MCF 10A (cell line): ENCODE data around the gene ADAM15. TPM values are rescaled to one million over a fixed set of nuclear protein-coding genes. Genes with fewer than 3 reads are reported as not detected.

Experiments used
- BruUV-seq: library from RNA; stranded (reverse); fragments of 400-500 nt; replicated peaks from 2 replicates; lab custom pipeline; 2021; lab: Mats Ljungman, UMichigan
- CTCF ChIA-PET: fragments of 300-600 bp; sonication (Branson Sonifier 250); formaldehyde crosslinking; extraction: SDS; loops from one replicate; lab custom pipeline; 2021; ENCODE audit warnings: antibody characterized with exemption, inconsistent platforms; lab: Yijun Ruan, JAX
- POLR2A ChIA-PET: fragments of 300-600, 350-650 bp; sonication (Branson Sonifier 250); formaldehyde crosslinking; extraction: SDS; loops from one replicate; lab custom pipeline; 2020; ENCODE audit warnings: antibody characterized with exemption, inconsistent platforms; lab: Yijun Ruan, JAX
- DNase-seq: peaks from one replicate; pipeline ENCODE4 v3.0.0-alpha.2; 2018; ENCODE audit not compliant: unreplicated experiment
- H3K27ac Mint-ChIP-seq: one replicate; pipeline ENCODE4 v1.8.0; 2022; ENCODE audit warnings: mild to moderate bottlenecking, low read depth, mixed read lengths; ENCODE audit not compliant: unreplicated experiment
- H3K27me3 Mint-ChIP-seq: one replicate; pipeline ENCODE4 v1.8.0; 2022; ENCODE audit warnings: mixed read lengths; ENCODE audit not compliant: insufficient read depth, unreplicated experiment
- H3K36me3 Mint-ChIP-seq: one replicate; pipeline ENCODE4 v1.8.0; 2022; ENCODE audit warnings: mild to moderate bottlenecking, moderate library complexity, mixed read lengths; ENCODE audit not compliant: insufficient read depth, unreplicated experiment
- H3K4me1 Mint-ChIP-seq: one replicate; pipeline ENCODE4 v1.8.0; 2022; ENCODE audit warnings: mixed read lengths; ENCODE audit not compliant: insufficient read depth, unreplicated experiment
- H3K4me3 Mint-ChIP-seq: one replicate; pipeline ENCODE4 v1.8.0; 2022; ENCODE audit warnings: mild to moderate bottlenecking, moderate library complexity, mixed read lengths; ENCODE audit not compliant: unreplicated experiment
- H3K9me3 Mint-ChIP-seq: one replicate; pipeline ENCODE4 v1.8.0; 2022; ENCODE audit warnings: mixed read lengths; ENCODE audit not compliant: unreplicated experiment
- intact Hi-C: fragments of 100-400 bp; cut with micrococcal nuclease; formaldehyde crosslinking; loops from 2 replicates; pipeline ENCODE4 v1.14.1; 2022
- total RNA-seq: library from RNA; stranded (reverse); gene quantifications from 2 replicates; pipeline ENCODE4 v1.2.3, GENCODE V29; 2022
- TF ChIP-seq, protein P1 (sequence below): fragments of 200-600 bp; IDR thresholded peaks from one replicate; pipeline ENCODE4 v1.8.0; 2022; ENCODE audit warnings: antibody characterized with exemption, mild to moderate bottlenecking; ENCODE audit not compliant: unreplicated experiment

ADAM15 gene
- total RNA-seq, 1 experiment from 2014 or later = 385 TPM

DNA sequence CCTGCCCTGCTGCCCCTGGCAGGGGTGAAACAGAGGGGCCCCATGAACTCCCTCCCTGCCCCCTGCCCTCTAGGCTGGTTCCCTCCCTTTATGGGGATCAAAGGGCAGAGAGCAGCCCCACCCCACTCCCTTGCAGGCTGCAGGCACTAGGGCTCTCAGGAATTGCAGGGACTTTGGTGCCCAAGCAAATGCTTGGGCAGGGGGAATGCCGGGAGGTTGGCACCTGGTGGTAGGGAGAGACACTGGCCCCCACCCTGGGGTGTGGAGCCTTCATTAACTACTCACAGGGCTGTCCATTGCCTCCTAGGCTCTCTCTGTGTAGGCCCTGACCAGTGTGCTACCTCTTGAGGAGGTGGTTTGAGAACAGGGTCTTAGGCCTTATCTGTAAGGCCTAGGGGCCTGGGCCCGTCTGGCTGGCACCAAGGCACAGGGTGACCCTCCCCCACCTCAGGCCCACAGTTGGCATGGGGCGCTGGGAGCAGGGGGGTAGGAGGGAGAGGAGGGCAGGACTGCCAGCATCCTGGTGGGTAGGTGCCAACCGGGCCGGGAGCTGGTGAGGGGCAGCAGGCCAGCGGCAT lies 43.8 kb upstream of the ADAM15 start:
- peak overlapping the region; percentile 87 for H3K27ac Mint-ChIP-seq
- peaks cover 38% of the 10 kb centered on the region for H3K36me3 Mint-ChIP-seq
- H3K4me3 Mint-ChIP-seq = peak overlapping the region; percentile 84
- peaks cover 76% of the 10 kb centered on the region for H3K4me1 Mint-ChIP-seq
- H3K9me3 Mint-ChIP-seq = no peaks in the 10 kb centered on the region
- ChIA-PET POLR2A (interaction anchor here (0.6 to 41.1 kb wide), 9 partner anchors 8 to 238 kb away, joined by 3 to 1917 read pairs (median 5); partner anchors contain the start of genes ADAM15, CKS1B, FLAD1 and PBXIP1), CTCF (interaction anchor here (0.6 to 2.4 kb wide), 13 partner anchors 9 to 339 kb away, joined by 3 to 10 read pairs (median 4); partner anchors contain the start of genes FLAD1 and KRTCAP2)
- TF ChIP-seq, protein P1, sequence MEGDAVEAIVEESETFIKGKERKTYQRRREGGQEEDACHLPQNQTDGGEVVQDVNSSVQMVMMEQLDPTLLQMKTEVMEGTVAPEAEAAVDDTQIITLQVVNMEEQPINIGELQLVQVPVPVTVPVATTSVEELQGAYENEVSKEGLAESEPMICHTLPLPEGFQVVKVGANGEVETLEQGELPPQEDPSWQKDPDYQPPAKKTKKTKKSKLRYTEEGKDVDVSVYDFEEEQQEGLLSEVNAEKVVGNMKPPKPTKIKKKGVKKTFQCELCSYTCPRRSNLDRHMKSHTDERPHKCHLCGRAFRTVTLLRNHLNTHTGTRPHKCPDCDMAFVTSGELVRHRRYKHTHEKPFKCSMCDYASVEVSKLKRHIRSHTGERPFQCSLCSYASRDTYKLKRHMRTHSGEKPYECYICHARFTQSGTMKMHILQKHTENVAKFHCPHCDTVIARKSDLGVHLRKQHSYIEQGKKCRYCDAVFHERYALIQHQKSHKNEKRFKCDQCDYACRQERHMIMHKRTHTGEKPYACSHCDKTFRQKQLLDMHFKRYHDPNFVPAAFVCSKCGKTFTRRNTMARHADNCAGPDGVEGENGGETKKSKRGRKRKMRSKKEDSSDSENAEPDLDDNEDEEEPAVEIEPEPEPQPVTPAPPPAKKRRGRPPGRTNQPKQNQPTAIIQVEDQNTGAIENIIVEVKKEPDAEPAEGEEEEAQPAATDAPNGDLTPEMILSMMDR = no peak
- BruUV-seq = no TSS peak
- intact Hi-C loops = no loop called here
- no peaks in the 10 kb centered on the region for H3K27me3 Mint-ChIP-seq
- no peak for DNase-seq

DNA sequence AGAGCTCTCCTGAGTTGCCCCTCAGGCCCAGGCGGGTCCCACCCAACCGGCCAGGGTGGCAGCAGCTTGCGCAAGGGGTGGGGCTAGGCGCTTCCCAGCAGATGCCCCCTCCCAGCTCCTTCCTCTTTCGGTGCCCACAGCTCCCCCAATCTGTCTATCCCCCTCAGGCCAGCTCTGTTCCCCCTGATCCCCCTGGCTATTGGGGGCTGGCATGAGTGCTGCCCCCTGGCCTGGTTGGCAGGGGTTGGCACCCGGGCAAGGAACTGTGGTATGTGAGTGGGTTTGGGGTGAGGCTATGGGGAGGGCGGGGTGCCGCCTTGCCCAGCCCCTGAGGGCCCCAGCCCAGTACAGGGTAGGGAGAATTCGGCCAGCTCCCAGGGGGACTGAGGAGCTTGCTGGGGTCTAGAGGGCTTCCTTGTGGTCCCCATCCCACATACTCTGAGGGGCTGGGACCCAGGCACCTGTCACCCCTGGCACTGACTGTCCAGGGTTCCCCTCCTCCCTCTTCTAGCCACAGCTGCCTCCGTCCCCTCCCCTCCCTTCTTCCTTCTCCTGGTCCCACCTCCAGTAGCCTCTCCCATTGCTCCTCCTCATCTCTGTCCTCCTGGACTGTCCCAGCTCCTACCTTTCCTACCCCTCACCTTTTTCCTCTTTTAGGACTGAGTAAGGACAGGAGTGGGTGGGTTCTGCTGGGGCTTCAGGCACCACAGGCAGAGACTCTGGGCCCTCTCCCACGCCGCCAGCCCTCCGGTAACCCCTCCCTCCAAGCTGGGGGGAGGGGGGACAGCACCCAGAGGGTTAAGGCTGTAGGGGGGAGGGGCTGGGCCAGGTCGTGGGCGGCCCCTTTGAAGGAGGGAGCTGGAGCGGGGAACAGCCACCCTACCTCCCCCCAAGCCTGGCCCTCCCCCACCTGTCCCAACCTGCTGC lies 42.8 kb upstream of the ADAM15 start:
- H3K4me3 Mint-ChIP-seq = peak overlapping the region; percentile 84
- no peaks in the 10 kb centered on the region for H3K27me3 Mint-ChIP-seq
- H3K9me3 Mint-ChIP-seq = no peaks in the 10 kb centered on the region

DNA sequence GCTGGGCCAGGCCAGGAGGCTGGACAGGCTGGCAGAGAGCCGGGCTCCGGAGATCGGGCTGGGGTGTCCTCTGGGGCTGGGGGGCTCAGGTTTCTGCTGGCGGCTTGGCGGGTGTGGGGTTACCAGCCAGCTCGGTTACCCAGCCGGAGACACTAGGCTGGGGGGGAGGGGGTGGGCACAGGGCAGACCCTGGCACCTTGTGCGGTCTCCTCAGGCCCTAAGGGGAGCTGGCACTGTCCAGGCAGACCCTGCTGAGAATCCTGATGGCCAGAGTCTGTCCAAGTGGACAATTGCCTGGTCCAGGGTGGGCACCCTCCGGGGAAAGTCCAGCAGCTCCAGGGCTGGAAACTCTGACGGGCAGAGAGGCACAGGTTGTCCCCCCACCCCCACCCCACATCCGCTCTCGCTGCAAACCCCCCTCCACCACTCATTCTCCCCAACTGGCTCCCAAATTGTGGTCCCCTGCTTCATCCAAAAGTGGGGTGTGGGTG lies 41.9 kb upstream of the ADAM15 start:
- BruUV-seq = no TSS peak
- POLR2A ChIA-PET = interaction anchor here (1.7 to 41.1 kb wide), 4 partner anchors 8 to 38 kb away, joined by 8 to 1917 read pairs (median 146); partner anchors contain the start of genes CKS1B, FLAD1, PBXIP1 and PYGO2
- peak overlapping the region; percentile 84 for H3K4me3 Mint-ChIP-seq
- TF ChIP-seq, protein P1 = no peak
- no peaks in the 10 kb centered on the region for H3K9me3 Mint-ChIP-seq
- peaks cover 50% of the 10 kb centered on the region for H3K36me3 Mint-ChIP-seq
- CTCF ChIA-PET = interaction anchor here (1.3 to 2.4 kb wide), 2 partner anchors 9 to 44 kb away, joined by 4 to 10 read pairs; no protein-coding TSS in a partner anchor
- intact Hi-C loops = no loop called here
- peaks cover 88% of the 10 kb centered on the region for H3K4me1 Mint-ChIP-seq
- peak overlapping the region; percentile 87 for H3K27ac Mint-ChIP-seq
- no peaks in the 10 kb centered on the region for H3K27me3 Mint-ChIP-seq
- DNase-seq = no peak

More for the DNA sequence above, 42.8 kb upstream of the ADAM15 start:
- POLR2A ChIA-PET = interaction anchor here (0.6 to 41.1 kb wide), 7 partner anchors 9 to 237 kb away, joined by 3 to 1917 read pairs (median 8); partner anchors contain the start of genes ADAM15, CKS1B, FLAD1 and PBXIP1
- BruUV-seq = no TSS peak
- no peak for DNase-seq
- CTCF ChIA-PET = interaction anchor here (0.6 to 2.4 kb wide), 14 partner anchors 8 to 339 kb away, joined by 3 to 10 read pairs (median 4); partner anchors contain the start of genes FLAD1 and KRTCAP2
- Mint-ChIP-seq H3K36me3 (peaks cover 47% of the 10 kb centered on the region), H3K27ac (peak overlapping the region; percentile 87), H3K4me1 (peaks cover 85% of the 10 kb centered on the region)
- intact Hi-C loops = no loop called here
- TF ChIP-seq, protein P1 = no peak
